ENCODE data around the gene EDC3.

GRCh38 chr15:74655424-74655823 is 40.4 kb downstream of the EDC3 start:
- TF ChIP-seq POLR2A (IDR thresholded peaks at IDR 0.05; ENCODE audit: low read depth, low read length) (no peak), POLR2AphosphoS5 (IDR thresholded peaks at IDR 0.05; ENCODE audit: low read depth, low read length) (no peak), TAF1 (IDR thresholded peaks at IDR 0.05; ENCODE audit: borderline replicate concordance, low read depth, low read length) (no peak)

Measured in GM12892 (cell line).